B cell (primary cell): ENCODE results near the gene CCM2. TPM values are rescaled to one million over a fixed set of nuclear protein-coding genes. Genes with fewer than 3 reads are reported as not detected.

ENCODE experiments used
- ATAC-seq: fragments of 200-7000 bp; cut with Tn5 transposase; one replicate; pipeline ENCODE4 v1.10.0; 2021; ENCODE audit warnings: low read depth, mild to moderate bottlenecking, moderate number of reproducible peaks, moderate library complexity
- CTCF ChIA-PET: fragments of 350-600 bp; sonication (Branson Sonifier 250); formaldehyde crosslinking; loops from one replicate; lab custom pipeline; 2021; ENCODE audit warnings: antibody characterized with exemption, inconsistent platforms; lab: Charles Lee
- POLR2A ChIA-PET: fragments of 350-600 bp; sonication (Branson Sonifier 250); formaldehyde crosslinking; loops from one replicate; lab custom pipeline; 2021; ENCODE audit warnings: antibody characterized with exemption; lab: Charles Lee
- DNase-seq: peaks from one replicate; pipeline ENCODE4 v3.0.0; 2013
- H2AFZ ChIP-seq: 2 replicates; pipeline ENCODE4 v1.6.1; 2012; ENCODE audit warnings: mild to moderate bottlenecking, low read depth, low read length; ENCODE audit not compliant: insufficient read depth, poor library complexity, severe bottlenecking
- H3K27ac ChIP-seq, 2 donors: 1 replicate in 1 of 2; 2 replicates in 1 of 2; pipeline ENCODE4 v1.5.1; 2012 to 2013; ENCODE audit warnings: low read length in 2 of 2, mild to moderate bottlenecking in 2 of 2, moderate library complexity in 1 of 2
- H3K27me3 ChIP-seq, 4 experiments: fragments of 200-600 bp in 1 of 4; sonication (generic) in 1 of 4; replicated peaks in 1 of 4; 1 replicate in 2 of 4; 2 replicates in 2 of 4; pipeline versions ENCODE4 v1.6.1 to v1.7.0; 2013 to 2016; ENCODE audit warnings: low read length in 3 of 4, mild to moderate bottlenecking in 2 of 4, mixed read lengths in 1 of 4, moderate library complexity in 1 of 4; ENCODE audit not compliant: insufficient read depth in 4 of 4, control insufficient read depth in 3 of 4; ENCODE audit errors: control extremely low read depth in 1 of 4
- H3K36me3 ChIP-seq, 2 experiments: replicated peaks in 1 of 2; 1 replicate in 1 of 2; 2 replicates in 1 of 2; pipeline versions ENCODE4 v1.6.1 to v1.7.1; 2013; ENCODE audit warnings: low read length in 1 of 2; ENCODE audit not compliant: insufficient read depth in 2 of 2, control insufficient read depth in 1 of 2; ENCODE audit errors: control extremely low read depth in 1 of 2, extremely low read depth in 1 of 2
- H3K4me1 ChIP-seq, 2 donors: fragments of 200-600 bp in 1 of 2; sonication (generic) in 1 of 2; 1 replicate in 1 of 2; 2 replicates in 1 of 2; pipeline versions ENCODE4 v1.5.1 to v1.6.1; 2013 to 2017; ENCODE audit warnings: low read length in 2 of 2; ENCODE audit not compliant: control insufficient read depth in 2 of 2, insufficient read depth in 2 of 2
- H3K4me2 ChIP-seq: replicated peaks from 2 replicates; pipeline ENCODE3; 2012; ENCODE audit warnings: mild to moderate bottlenecking, low read depth, low read length; ENCODE audit not compliant: poor library complexity, severe bottlenecking
- H3K4me3 ChIP-seq, 5 experiments: fragments of 200-600 bp in 1 of 5; sonication (generic) in 1 of 5; 1 replicate in 3 of 5; 2 replicates in 2 of 5; pipeline versions ENCODE4 v1.5.1 to v1.7.0; 2011 to 2016; ENCODE audit warnings: low read length in 4 of 5, mild to moderate bottlenecking in 4 of 5, low read depth in 2 of 5, control low read depth in 1 of 5, moderate library complexity in 1 of 5; ENCODE audit not compliant: insufficient read depth in 1 of 5; ENCODE audit errors: control extremely low read depth in 1 of 5, extremely low read depth in 1 of 5
- H3K79me2 ChIP-seq: fragments of 200-600 bp; sonication (generic); one replicate; pipeline ENCODE4 v1.6.0; 2016; ENCODE audit warnings: low read length; ENCODE audit not compliant: control insufficient read depth, insufficient read depth
- H3K9ac ChIP-seq: fragments of 200-600 bp; sonication (generic); 2 replicates; pipeline ENCODE4 v1.6.1; 2017; ENCODE audit warnings: mild to moderate bottlenecking, low read length, moderate library complexity
- H3K9me3 ChIP-seq, 3 donors: one replicate each; pipeline versions ENCODE4 v1.6.1 to v1.7.1; 2013; ENCODE audit warnings: low read length in 2 of 3; ENCODE audit not compliant: control insufficient read depth in 2 of 3, insufficient read depth in 1 of 3; ENCODE audit errors: control extremely low read depth in 1 of 3
- H4K20me1 ChIP-seq: 2 replicates; pipeline ENCODE4 v1.6.0; 2012; ENCODE audit warnings: mild to moderate bottlenecking, low read length; ENCODE audit not compliant: insufficient read depth, control insufficient read depth, poor library complexity, severe bottlenecking
- H3K27ac Mint-ChIP-seq: one replicate; pipeline ENCODE4 v1.8.0; 2021; ENCODE audit warnings: mixed read lengths
- H3K27me3 Mint-ChIP-seq: one replicate; pipeline ENCODE4 v1.8.0; 2021; ENCODE audit warnings: mixed read lengths
- H3K4me1 Mint-ChIP-seq: one replicate; pipeline ENCODE4 v1.8.0; 2021; ENCODE audit warnings: mixed read lengths
- H3K4me3 Mint-ChIP-seq: one replicate; pipeline ENCODE4 v1.8.0; 2021; ENCODE audit warnings: mixed read lengths
- H3K9me3 Mint-ChIP-seq: one replicate; pipeline ENCODE4 v1.8.0; 2022; ENCODE audit warnings: mixed read lengths; ENCODE audit not compliant: insufficient read depth
- EZH2 ChIP-seq: IDR thresholded peaks from 2 replicates; pipeline ENCODE4 v1.6.1; 2012; ENCODE audit warnings: borderline replicate concordance, low read depth, mild to moderate bottlenecking, moderate library complexity, low read length; ENCODE audit not compliant: insufficient read depth, poor library complexity, severe bottlenecking
- WGBS: methylation state at CpG from one replicate; pipeline ENCODE4 v1.1.5; 2013; ENCODE audit warnings: missing lambda C conversion rate; ENCODE audit not compliant: insufficient coverage; 5-methylcytosine and 5-hydroxymethylcytosine counted together
- intact Hi-C: fragments of 100-400 bp; cut with micrococcal nuclease; formaldehyde crosslinking; loops from one replicate; pipeline ENCODE4 v1.10.0; 2022
- polyA plus RNA-seq: library from polyadenylated mRNA; depleted of rRNA; stranded (reverse); fragments of >200 nt; gene quantifications from 2 replicates; pipeline ENCODE4 v1.2.3, GENCODE V29; 2012
- total RNA-seq, 2 donors: library from RNA; stranded (reverse); fragments of 120-200 nt in 1 of 2; gene quantifications; 1 replicate in 1 of 2; 2 replicates in 1 of 2; pipeline versions ENCODE4 v1.2.3 to v1.2.4, GENCODE V29; 2013 to 2022
- TF ChIP-seq, protein P1 (sequence below): fragments of 200-600 bp; IDR thresholded peaks from one replicate; pipeline ENCODE4 v1.8.0; 2022; ENCODE audit warnings: antibody characterized with exemption, mild to moderate bottlenecking

The CCM2 gene
- total and polyA plus RNA-seq, 2 donors (not counting 1 experiment from before 2014, with no cell fraction given): 150 to 201 TPM

- Histone ChIP-seq H3K4me1 (peaks cover 0 to 9% of the 10 kb centered on the region in 2 donors), H3K27me3 (no peaks in the 10 kb centered on the region), H3K4me3 (no peak overlapping the region), H3K27ac (peak overlapping the region in 1 of 2 donors; percentile 41), H3K36me3 (peaks cover 0 to 6% of the 10 kb centered on the region in 2 experiments), H3K79me2 (no peaks in the 10 kb centered on the region), H3K4me2 (no peak overlapping the region), H3K9ac (no peak overlapping the region), H4K20me1 (no peaks in the 10 kb centered on the region), H2AFZ (no peak overlapping the region), H3K9me3 (peaks cover 0 to 14% (median 0%) of the 10 kb centered on the region in 3 donors)
- Mint-ChIP-seq H3K9me3 (no peaks in the 10 kb centered on the region), H3K27me3 (no peaks in the 10 kb centered on the region), H3K4me1 (peaks cover 19% of the 10 kb centered on the region), H3K27ac (peak overlapping the region; percentile 76), H3K4me3 (no peak overlapping the region)
- ATAC-seq (peak; percentile 39), DNase-seq (peak; percentile 40)
- intact Hi-C loops: no loop called here
- TF ChIP-seq, protein P1, sequence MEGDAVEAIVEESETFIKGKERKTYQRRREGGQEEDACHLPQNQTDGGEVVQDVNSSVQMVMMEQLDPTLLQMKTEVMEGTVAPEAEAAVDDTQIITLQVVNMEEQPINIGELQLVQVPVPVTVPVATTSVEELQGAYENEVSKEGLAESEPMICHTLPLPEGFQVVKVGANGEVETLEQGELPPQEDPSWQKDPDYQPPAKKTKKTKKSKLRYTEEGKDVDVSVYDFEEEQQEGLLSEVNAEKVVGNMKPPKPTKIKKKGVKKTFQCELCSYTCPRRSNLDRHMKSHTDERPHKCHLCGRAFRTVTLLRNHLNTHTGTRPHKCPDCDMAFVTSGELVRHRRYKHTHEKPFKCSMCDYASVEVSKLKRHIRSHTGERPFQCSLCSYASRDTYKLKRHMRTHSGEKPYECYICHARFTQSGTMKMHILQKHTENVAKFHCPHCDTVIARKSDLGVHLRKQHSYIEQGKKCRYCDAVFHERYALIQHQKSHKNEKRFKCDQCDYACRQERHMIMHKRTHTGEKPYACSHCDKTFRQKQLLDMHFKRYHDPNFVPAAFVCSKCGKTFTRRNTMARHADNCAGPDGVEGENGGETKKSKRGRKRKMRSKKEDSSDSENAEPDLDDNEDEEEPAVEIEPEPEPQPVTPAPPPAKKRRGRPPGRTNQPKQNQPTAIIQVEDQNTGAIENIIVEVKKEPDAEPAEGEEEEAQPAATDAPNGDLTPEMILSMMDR: no peak
- no peak for TF ChIP-seq EZH2
- ChIA-PET POLR2A (no interaction called here), CTCF (no interaction called here)
- WGBS: 95% methylated on average over 3 of the region's 8 CpGs
Observed at GRCh38 chr7:44959433-44959951, 40.5 kb upstream of the CCM2 start.

DNA sequence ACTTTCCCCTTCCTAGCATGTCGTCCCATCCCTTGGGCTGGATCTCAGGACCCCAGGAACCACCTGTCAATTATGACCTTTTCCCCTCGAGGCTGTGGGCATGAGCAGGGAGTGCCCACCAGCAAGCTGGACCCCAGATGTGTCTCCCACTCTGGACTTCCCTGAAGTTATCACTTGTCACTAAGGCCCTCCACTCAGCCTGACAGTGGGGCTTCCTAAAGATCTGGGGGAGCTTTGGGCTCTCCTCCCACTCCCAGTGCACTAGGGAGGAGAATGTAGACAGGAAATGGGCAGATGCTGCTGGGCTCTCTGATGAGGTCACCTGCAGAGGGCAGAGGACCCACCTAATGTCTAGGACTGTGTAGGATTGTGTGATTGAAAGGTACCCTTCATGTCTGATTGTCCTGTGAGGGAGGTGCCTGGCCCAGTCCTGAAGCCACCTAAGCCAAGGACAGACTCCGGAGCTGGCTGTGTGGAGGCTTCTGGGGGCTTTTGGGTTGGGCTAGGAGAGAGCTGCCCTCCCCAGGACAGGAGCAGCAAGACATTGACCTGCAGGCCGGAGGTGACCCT lies 39.9 kb upstream of the CCM2 start:
- Histone ChIP-seq H3K4me1 (peaks cover 0 to 9% of the 10 kb centered on the region in 2 donors), H3K4me2 (no peak overlapping the region), H3K27ac (peak overlapping the region; percentile 41 to 46), H2AFZ (no peak overlapping the region), H3K79me2 (no peaks in the 10 kb centered on the region), H3K9me3 (peaks cover 0 to 14% (median 0%) of the 10 kb centered on the region in 3 donors), H3K27me3 (no peaks in the 10 kb centered on the region), H3K36me3 (peaks cover 0 to 8% of the 10 kb centered on the region in 2 experiments), H4K20me1 (peaks cover 4% of the 10 kb centered on the region), H3K9ac (no peak overlapping the region), H3K4me3 (no peak overlapping the region)
- Mint-ChIP-seq H3K4me3 (no peak overlapping the region), H3K27me3 (no peaks in the 10 kb centered on the region), H3K9me3 (no peaks in the 10 kb centered on the region), H3K27ac (peak overlapping the region; percentile 76), H3K4me1 (peaks cover 19% of the 10 kb centered on the region)
- ChIA-PET POLR2A (no interaction called here), CTCF (no interaction called here)
- no peak for ATAC-seq
- intact Hi-C loops: no loop called here
- WGBS: 89% methylated on average over 4 of the region's 4 CpGs
- TF ChIP-seq EZH2: no peak
- TF ChIP-seq, protein P1: no peak
- DNase-seq: peak; percentile 15
